Liver (tissue), 9 donors: ENCODE measurements around the gene DACH1. TPM values are rescaled to one million over a fixed set of nuclear protein-coding genes. Genes with fewer than 3 reads are reported as not detected.

Source experiments
- DNase-seq: peaks from one replicate; pipeline ENCODE4 v3.0.0-alpha.2; 2017; ENCODE audit warnings: low spot score
- H3K27ac ChIP-seq, 2 donors: one replicate each; pipeline ENCODE4 v1.7.0; 2013; ENCODE audit warnings: inconsistent platforms in 2 of 2, low read length in 2 of 2, control low read depth in 1 of 2, low read depth in 1 of 2, mild to moderate bottlenecking in 1 of 2
- H3K27me3 ChIP-seq, 4 donors: one replicate each; pipeline versions ENCODE4 v1.6.1 to v1.7.0; 2013; ENCODE audit warnings: low read length in 3 of 4, inconsistent platforms in 1 of 4, mild to moderate bottlenecking in 1 of 4, moderate library complexity in 1 of 4; ENCODE audit not compliant: control insufficient read depth in 4 of 4, insufficient read depth in 4 of 4
- H3K36me3 ChIP-seq, 4 donors: one replicate each; pipeline versions ENCODE4 v1.6.1 to v1.7.0; 2013; ENCODE audit warnings: low read length in 3 of 4, mild to moderate bottlenecking in 3 of 4, low read depth in 1 of 4, moderate library complexity in 1 of 4; ENCODE audit not compliant: control insufficient read depth in 4 of 4, insufficient read depth in 3 of 4
- H3K4me1 ChIP-seq, 4 donors: one replicate each; pipeline versions ENCODE4 v1.6.1 to v1.7.0; 2013; ENCODE audit warnings: low read length in 3 of 4, mild to moderate bottlenecking in 3 of 4, moderate library complexity in 1 of 4; ENCODE audit not compliant: control insufficient read depth in 4 of 4, insufficient read depth in 4 of 4
- H3K4me3 ChIP-seq, 3 donors: one replicate each; pipeline versions ENCODE4 v1.6.1 to v1.7.0; 2013; ENCODE audit warnings: low read length in 3 of 3, control low read depth in 1 of 3, low read depth in 1 of 3, mild to moderate bottlenecking in 1 of 3
- H3K9ac ChIP-seq, 2 donors: one replicate each; pipeline ENCODE4 v1.7.0; 2013; ENCODE audit warnings: low read length in 2 of 2, mild to moderate bottlenecking in 2 of 2, moderate library complexity in 2 of 2, control low read depth in 1 of 2, low read depth in 1 of 2
- H3K9me3 ChIP-seq, 4 donors: one replicate each; pipeline versions ENCODE4 v1.6.1 to v1.7.0; 2013; ENCODE audit warnings: low read length in 3 of 4; ENCODE audit not compliant: control insufficient read depth in 4 of 4
- EGR1 ChIP-seq, 2 donors: IDR thresholded peaks; 2 replicates each; pipeline ENCODE4 v1.6.1; 2016 to 2018; ENCODE audit warnings: antibody characterized with exemption in 2 of 2, low read depth in 2 of 2
- FOXA2 ChIP-seq: IDR thresholded peaks from 2 replicates; pipeline ENCODE4 v1.6.1; 2016; ENCODE audit warnings: antibody characterized with exemption
- GABPA ChIP-seq, 2 donors: IDR thresholded peaks in 1 of 2; conservative IDR thresholded peaks in 1 of 2; 2 replicates each; pipeline ENCODE4 v1.6.1; 2016; ENCODE audit warnings: antibody characterized with exemption in 2 of 2, mild to moderate bottlenecking in 1 of 2, moderate library complexity in 1 of 2
- HNF4A ChIP-seq, 2 donors: conservative IDR thresholded peaks; 2 replicates each; pipeline ENCODE4 v1.6.1; 2016; ENCODE audit warnings: antibody characterized with exemption in 2 of 2, mild to moderate bottlenecking in 2 of 2
- HNF4G ChIP-seq: IDR thresholded peaks from 2 replicates; pipeline ENCODE4 v1.6.1; 2016; ENCODE audit warnings: antibody characterized with exemption
- JUND ChIP-seq, 2 donors: IDR thresholded peaks; 2 replicates each; pipeline ENCODE4 v1.6.1; 2016; ENCODE audit warnings: antibody characterized with exemption in 2 of 2
- NR2F2 ChIP-seq: IDR thresholded peaks from 2 replicates; pipeline ENCODE4 v1.6.1; 2016; ENCODE audit warnings: antibody characterized with exemption
- REST ChIP-seq: IDR thresholded peaks from 2 replicates; pipeline ENCODE4 v1.6.1; 2016; ENCODE audit warnings: antibody characterized with exemption, mild to moderate bottlenecking
- RXRA ChIP-seq, 2 donors: IDR thresholded peaks; 2 replicates each; pipeline ENCODE4 v1.6.1; 2017 to 2018; ENCODE audit warnings: antibody characterized with exemption in 2 of 2, mild to moderate bottlenecking in 1 of 2
- TAF1 ChIP-seq: conservative IDR thresholded peaks from 2 replicates; pipeline ENCODE4 v1.6.1; 2016; ENCODE audit warnings: antibody characterized with exemption, mild to moderate bottlenecking
- ZBTB33 ChIP-seq: IDR thresholded peaks from 2 replicates; pipeline ENCODE4 v1.6.1; 2016; ENCODE audit warnings: antibody characterized with exemption
- WGBS: extraction: QIAGEN DNeasy Blood & Tissue Kit; methylation state at CpG from one replicate; pipeline ENCODE4 v1.1.7; 2013; 5-methylcytosine and 5-hydroxymethylcytosine counted together
- polyA plus RNA-seq, 2 donors: library from polyadenylated mRNA; stranded (reverse) in 1 of 2; unstranded in 1 of 2; fragments of 200-250 nt in 1 of 2; fragments of >200 nt in 1 of 2; fragmentation: Nextera tagmentation in 1 of 2; extraction: Ambion mirVana in 1 of 2; gene quantifications; one replicate each; pipeline versions ENCODE4 v1.2.1 to v1.2.3, GENCODE V29; 2013 to 2015
- total RNA-seq, 2 donors: library from RNA; depleted of rRNA; stranded (reverse); fragments of >200 nt; gene quantifications; one replicate each; pipeline ENCODE4 v1.2.3, GENCODE V29; 2014
- TF ChIP-seq, protein P1 (sequence below): IDR thresholded peaks from 2 replicates; pipeline ENCODE4 v1.6.1; 2016; ENCODE audit warnings: antibody characterized with exemption
- TF ChIP-seq, protein P2 (sequence below): fragments of 150-350 bp; IDR thresholded peaks from 2 replicates; pipeline ENCODE4 v1.5.1; 2017; ENCODE audit warnings: improper control_type of control experiment, low read depth, low read length; ENCODE audit not compliant: missing input control
- TF ChIP-seq, protein P3 (sequence below): IDR thresholded peaks from 2 replicates; pipeline ENCODE4 v1.6.1; 2016; ENCODE audit warnings: antibody characterized with exemption
- donor health status: healthy.
- donor health status: healthy.
- donor health status: healthy.
- donor health status: healthy.
- donor health status: healthy.

Gene DACH1
- total and polyA plus RNA-seq, 4 donors = 0.28 to 1.9 (median 0.77) TPM

DNA sequence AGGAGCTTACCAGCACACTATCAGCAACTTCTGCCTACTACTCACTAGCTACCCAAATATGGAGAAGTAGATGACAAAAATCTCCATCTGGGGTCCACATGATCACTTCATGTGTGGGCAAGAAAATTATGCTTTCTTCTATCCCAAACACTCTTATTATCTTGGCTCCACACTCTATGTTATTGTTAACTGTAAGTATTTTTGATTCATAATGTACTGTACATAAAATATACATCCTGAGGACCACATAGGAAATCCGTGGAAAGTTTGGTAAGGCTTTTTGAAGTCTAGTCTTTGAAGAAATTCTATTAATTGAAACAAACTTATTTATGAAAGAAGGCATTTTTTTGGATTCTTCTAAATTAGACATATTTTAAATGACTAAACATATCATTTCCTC lies 378.8 kb downstream of the DACH1 start:
- H3K27me3 ChIP-seq = no peaks in the 10 kb centered on the region
- H3K27ac ChIP-seq = no peak overlapping the region
- no peak overlapping the region for H3K4me3 ChIP-seq
- TF ChIP-seq, protein P1, sequence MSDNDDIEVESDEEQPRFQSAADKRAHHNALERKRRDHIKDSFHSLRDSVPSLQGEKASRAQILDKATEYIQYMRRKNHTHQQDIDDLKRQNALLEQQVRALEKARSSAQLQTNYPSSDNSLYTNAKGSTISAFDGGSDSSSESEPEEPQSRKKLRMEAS = no peak
- TF ChIP-seq EGR1 (IDR thresholded peaks at IDR 0.05; ENCODE audit: low read depth in 2 of 2) = no peak
- no peaks in the 10 kb centered on the region for H3K9me3 ChIP-seq
- H3K9ac ChIP-seq = no peak overlapping the region
- WGBS = 62% methylated on average over 1 of the region's 1 CpG
- H3K36me3 ChIP-seq = no peaks in the 10 kb centered on the region
- no peak for DNase-seq
- no peaks in the 10 kb centered on the region for H3K4me1 ChIP-seq

- Histone ChIP-seq H3K27ac (no peak overlapping the region), H3K36me3 (no peaks in the 10 kb centered on the region), H3K9me3 (no peaks in the 10 kb centered on the region), H3K4me1 (no peaks in the 10 kb centered on the region), H3K27me3 (no peaks in the 10 kb centered on the region), H3K9ac (no peak overlapping the region), H3K4me3 (no peak overlapping the region)
- WGBS = 63% methylated on average over 1 of the region's 1 CpG
- TF ChIP-seq ZBTB33 = no peak
- DNase-seq = no peak
These were observed 381.1 kb downstream of the DACH1 start for GRCh38 chr13:71485913-71486312.

DNA sequence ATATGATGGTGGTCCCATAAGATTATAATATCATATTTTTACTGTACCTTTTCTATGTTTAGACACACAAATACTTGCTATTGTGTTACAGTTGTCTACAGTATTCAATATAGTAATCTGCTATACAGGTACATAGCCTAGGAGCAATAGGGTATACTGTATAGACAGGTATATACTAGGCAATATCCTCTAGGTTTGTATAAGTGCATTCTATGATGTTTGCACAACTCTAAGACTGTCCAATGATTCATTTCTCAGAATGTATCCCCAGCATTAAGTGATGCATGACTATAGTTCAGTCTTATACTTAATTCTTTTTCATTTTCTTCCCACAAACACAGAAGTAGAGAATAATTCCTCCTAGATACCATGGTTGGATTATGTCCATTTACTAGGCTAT lies 383.3 kb downstream of the DACH1 start:
- no peaks in the 10 kb centered on the region for H3K27me3 ChIP-seq
- no peaks in the 10 kb centered on the region for H3K36me3 ChIP-seq
- no peaks in the 10 kb centered on the region for H3K4me1 ChIP-seq
- no peak for DNase-seq
- H3K4me3 ChIP-seq = no peak overlapping the region
- no peaks in the 10 kb centered on the region for H3K9me3 ChIP-seq
- no peak overlapping the region for H3K9ac ChIP-seq
- TF ChIP-seq JUND (IDR thresholded peaks at IDR 0.05) = no peak
- TF ChIP-seq HNF4G = no peak
- TF ChIP-seq, protein P2, sequence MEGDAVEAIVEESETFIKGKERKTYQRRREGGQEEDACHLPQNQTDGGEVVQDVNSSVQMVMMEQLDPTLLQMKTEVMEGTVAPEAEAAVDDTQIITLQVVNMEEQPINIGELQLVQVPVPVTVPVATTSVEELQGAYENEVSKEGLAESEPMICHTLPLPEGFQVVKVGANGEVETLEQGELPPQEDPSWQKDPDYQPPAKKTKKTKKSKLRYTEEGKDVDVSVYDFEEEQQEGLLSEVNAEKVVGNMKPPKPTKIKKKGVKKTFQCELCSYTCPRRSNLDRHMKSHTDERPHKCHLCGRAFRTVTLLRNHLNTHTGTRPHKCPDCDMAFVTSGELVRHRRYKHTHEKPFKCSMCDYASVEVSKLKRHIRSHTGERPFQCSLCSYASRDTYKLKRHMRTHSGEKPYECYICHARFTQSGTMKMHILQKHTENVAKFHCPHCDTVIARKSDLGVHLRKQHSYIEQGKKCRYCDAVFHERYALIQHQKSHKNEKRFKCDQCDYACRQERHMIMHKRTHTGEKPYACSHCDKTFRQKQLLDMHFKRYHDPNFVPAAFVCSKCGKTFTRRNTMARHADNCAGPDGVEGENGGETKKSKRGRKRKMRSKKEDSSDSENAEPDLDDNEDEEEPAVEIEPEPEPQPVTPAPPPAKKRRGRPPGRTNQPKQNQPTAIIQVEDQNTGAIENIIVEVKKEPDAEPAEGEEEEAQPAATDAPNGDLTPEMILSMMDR = no peak
- no peak for TF ChIP-seq TAF1
- no peak overlapping the region for H3K27ac ChIP-seq

- H3K9ac ChIP-seq = no peak overlapping the region
- no peaks in the 10 kb centered on the region for H3K36me3 ChIP-seq
- H3K4me1 ChIP-seq = no peaks in the 10 kb centered on the region
- H3K27me3 ChIP-seq = no peaks in the 10 kb centered on the region
- no peak for DNase-seq
- H3K27ac ChIP-seq = no peak overlapping the region
- no peak overlapping the region for H3K4me3 ChIP-seq
- H3K9me3 ChIP-seq = no peaks in the 10 kb centered on the region
- 89% methylated on average over 3 of the region's 3 CpGs for WGBS
- TF ChIP-seq, protein P3, sequence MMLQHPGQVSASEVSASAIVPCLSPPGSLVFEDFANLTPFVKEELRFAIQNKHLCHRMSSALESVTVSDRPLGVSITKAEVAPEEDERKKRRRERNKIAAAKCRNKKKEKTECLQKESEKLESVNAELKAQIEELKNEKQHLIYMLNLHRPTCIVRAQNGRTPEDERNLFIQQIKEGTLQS = no peak
- TF ChIP-seq, protein P2 = no peak
- TF ChIP-seq FOXA2 = no peak
- TF ChIP-seq NR2F2 = no peak
- TF ChIP-seq JUND (IDR thresholded peaks at IDR 0.05) = no peak
- no peak for TF ChIP-seq GABPA (IDR thresholded peaks at IDR 0.05 in 1 of 2, conservative IDR thresholded peaks at IDR 0.05 in 1 of 2)
- no peak for TF ChIP-seq HNF4G
- no peak for TF ChIP-seq HNF4A (conservative IDR thresholded peaks at IDR 0.05)
- TF ChIP-seq RXRA (IDR thresholded peaks at IDR 0.05) = no peak
- TF ChIP-seq REST = no peak
These were observed 385.5 kb downstream of the DACH1 start for GRCh38 chr13:71481501-71481900.
